Activated CD4-positive, CD25-positive, alpha-beta regulatory T cell treated with anti-CD3 and anti-CD28 coated beads, Interleukin-2, amount 50 U/mL, for 16 hours (primary cell): ENCODE results near the gene PCDH8.
"Not testable (repeated sequence)": the region's sequence is repeated elsewhere in the genome, so short reads cannot be mapped to it uniquely, and the experiment has no call there.

Experiments
- DNase-seq: peaks from one replicate; pipeline ENCODE4 v3.0.0-alpha.2; 2020; ENCODE audit warnings: low read depth, low spot score

The PCDH8 gene

GRCh38 chr13:52827839-52828238 is 20.6 kb downstream of the PCDH8 start:
- DNase-seq: no peak

GRCh38 chr13:52817886-52818285 is 30.6 kb downstream of the PCDH8 start:
- not testable (repeated sequence) for DNase-seq

GRCh38 chr13:52815330-52815729 is 33.1 kb downstream of the PCDH8 start:
- DNase-seq: no peak

GRCh38 chr13:52812941-52813340 is 35.5 kb downstream of the PCDH8 start:
- no peak for DNase-seq

GRCh38 chr13:52811841-52812240 is 36.6 kb downstream of the PCDH8 start:
- DNase-seq: no peak

- DNase-seq: no peak
Measured at GRCh38 chr13:52810526-52810925, 37.9 kb downstream of the PCDH8 start.

GRCh38 chr13:52810011-52810410 is 38.4 kb downstream of the PCDH8 start:
- DNase-seq: no peak

- DNase-seq: no peak
Measured at GRCh38 chr13:52809310-52809769, 39.1 kb downstream of the PCDH8 start.

GRCh38 chr13:52808842-52809219 is 39.6 kb downstream of the PCDH8 start:
- no peak for DNase-seq

- DNase-seq: no peak
Measured at GRCh38 chr13:52806029-52806428, 42.4 kb downstream of the PCDH8 start.

GRCh38 chr13:52804202-52804641 is 44.2 kb downstream of the PCDH8 start:
- DNase-seq: no peak

GRCh38 chr13:52800856-52801255 is 47.6 kb downstream of the PCDH8 start:
- DNase-seq: no peak

- DNase-seq: no peak
Measured at GRCh38 chr13:52798770-52799430, 49.5 kb downstream of the PCDH8 start.

GRCh38 chr13:52797176-52797575 is 51.3 kb downstream of the PCDH8 start:
- DNase-seq: no peak

- DNase-seq: no peak
Measured at GRCh38 chr13:52794589-52794988, 53.9 kb downstream of the PCDH8 start.

- no peak for DNase-seq
Measured at GRCh38 chr13:52793515-52794061, 54.9 kb downstream of the PCDH8 start.
